ENCODE data around the gene DENR.
A peak's percentile ranks its signal among the peaks of the same experiment; 100 is the strongest.
"Not testable (repeated sequence)": the region's sequence is repeated elsewhere in the genome, so short reads cannot be mapped to it uniquely, and the experiment has no call there.

DENR gene, protein sequence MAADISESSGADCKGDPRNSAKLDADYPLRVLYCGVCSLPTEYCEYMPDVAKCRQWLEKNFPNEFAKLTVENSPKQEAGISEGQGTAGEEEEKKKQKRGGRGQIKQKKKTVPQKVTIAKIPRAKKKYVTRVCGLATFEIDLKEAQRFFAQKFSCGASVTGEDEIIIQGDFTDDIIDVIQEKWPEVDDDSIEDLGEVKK

DNA sequence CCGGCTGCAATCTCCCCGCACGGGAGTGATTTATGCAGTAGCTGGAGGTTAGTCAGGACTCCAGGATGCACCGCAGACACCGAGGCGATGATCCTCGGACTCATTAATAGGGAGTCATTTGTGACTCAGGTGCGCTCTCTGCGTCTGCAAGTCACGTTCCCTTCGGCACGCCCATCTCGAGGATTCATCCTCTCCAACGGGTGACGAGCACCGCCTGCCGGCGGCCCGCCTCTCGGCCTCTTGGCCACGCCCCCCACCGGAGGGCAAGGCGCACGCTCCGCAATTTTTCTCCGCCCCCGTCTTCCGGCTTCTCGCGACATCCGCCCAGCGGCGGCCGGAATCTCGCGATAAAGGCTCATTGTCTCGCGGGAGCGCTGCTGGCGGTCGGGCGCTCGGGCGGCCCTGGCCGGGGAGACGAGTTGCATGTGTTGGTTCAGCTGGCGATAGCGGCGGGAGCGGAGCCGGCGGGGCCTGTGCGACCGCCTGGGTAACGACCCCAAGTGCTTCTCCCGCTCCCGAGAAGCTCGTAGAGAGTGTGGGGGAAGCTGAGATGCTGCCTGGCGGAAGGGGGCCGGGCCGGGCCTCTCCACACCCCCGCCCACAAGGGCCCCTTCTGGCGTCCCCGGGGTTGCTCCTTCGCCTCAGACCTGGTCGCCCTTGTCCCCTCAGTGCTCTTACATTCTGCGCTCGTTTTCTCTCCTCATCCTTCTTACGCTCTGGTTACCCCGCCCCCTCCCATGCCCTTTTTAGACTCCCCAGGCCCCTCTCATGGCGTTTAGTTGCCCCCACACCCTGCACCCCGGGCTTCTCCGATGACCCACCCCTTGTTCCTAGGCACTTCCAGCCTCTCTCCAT lies at the start of gene DENR:
Gene DENR, plus strand, starts transcription at position 361 of the 855 bp plus-strand sequence. CDS start 878 bp downstream, outside the sequence.
- peak; percentile 90 for DNase-seq

DNA sequence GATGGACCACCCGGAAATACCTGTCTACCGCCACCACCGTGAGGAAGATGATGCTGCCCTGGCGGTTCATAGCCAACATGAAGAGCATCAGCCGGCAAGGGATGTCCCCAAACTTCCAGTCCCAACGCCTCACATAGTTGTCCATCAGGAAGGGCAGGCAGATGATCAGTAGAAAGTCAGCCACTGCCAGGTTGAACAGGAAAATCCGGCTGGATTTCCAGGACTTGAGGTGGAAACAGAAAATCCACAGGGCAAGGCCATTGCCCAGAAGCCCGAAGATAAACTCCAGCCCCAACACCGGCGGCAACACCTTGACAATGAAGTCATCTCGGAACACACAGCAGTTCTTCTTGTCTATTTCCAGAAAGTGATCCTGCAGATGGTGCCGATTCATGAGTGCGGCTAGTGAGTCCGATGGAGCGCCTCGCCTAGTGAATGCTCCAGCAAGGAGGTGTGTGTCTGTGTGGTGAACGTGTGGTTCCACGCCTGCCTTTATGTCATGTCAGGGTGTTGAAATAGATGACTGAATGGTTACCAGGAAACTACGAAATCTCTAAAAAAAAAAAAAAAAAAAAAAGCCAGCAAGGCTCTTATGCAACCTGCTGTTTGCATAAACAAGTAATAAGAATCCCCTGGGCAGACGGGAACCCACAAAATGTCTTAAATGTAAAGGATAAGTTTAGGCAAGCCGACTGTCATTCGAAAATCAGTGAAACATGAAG lies 49.6 kb upstream of the DENR start, which contains the start of gene HCAR2:
Gene HCAR2, minus strand, starts transcription at position 468 of the 722 bp plus-strand sequence. Its CDS starts 74 bp downstream, at position 394.
- DNase-seq = not testable (repeated sequence)

DNA sequence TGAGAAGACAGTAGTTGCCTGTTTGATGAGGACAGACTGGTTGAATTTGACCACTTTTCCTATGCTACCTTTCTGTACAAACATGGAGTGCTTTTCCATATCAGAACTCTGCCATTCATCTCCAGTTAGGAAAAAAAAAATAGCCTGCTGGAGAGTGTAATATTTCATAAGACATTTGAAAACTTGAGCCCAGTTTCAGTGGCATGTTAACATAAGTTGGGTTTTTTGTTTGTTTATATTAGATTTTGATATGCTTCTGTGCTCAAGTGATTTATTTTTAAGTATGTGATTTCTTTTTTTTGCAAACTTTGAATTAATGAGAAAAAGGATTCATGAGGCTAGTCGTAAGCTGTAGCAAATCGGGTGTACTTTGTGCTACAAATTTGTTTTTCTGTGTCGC lies 48.8 kb upstream of the DENR start:
- DNase-seq = not testable (repeated sequence)

DNA sequence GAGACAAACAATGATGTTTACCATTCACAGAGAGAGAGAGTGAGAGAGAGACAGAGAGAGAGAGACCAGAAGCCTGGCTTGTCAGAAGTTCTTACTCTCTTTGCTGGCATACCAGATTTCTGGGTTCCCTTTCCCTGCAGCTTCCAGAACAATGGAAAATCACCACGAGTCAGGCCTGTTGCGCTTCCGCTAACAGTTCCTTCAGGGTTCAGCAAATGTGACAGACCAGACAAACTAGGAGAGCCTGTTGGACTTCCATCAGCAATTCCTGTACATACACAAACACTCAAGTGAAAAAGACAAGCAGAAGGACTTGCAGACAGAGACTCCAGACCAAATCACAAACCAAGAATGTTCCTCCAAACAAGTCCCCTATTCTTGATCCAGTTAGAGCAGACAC lies 43.3 kb upstream of the DENR start:
- not testable (repeated sequence) for DNase-seq

DNA sequence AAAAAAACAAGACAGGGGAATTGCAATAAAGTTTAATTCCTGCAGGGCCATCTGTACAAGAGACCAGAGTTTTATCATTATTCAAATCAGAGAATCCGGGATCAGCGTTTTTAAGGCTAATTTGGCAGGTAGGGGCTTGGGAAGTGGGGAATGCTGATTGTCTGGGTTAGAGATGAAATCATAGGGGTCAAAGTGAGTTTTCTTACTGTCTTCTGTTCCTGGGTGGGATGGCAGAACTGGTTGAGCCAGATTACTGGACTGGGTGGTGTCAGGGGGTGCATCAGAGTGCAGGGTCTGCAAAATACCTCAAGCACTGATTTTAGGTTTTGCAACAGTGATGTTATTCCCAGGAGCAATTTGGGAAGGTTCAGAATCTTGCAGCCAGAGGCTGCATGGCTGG lies 42.3 kb upstream of the DENR start:
- DNase-seq = not testable (repeated sequence)

DNA sequence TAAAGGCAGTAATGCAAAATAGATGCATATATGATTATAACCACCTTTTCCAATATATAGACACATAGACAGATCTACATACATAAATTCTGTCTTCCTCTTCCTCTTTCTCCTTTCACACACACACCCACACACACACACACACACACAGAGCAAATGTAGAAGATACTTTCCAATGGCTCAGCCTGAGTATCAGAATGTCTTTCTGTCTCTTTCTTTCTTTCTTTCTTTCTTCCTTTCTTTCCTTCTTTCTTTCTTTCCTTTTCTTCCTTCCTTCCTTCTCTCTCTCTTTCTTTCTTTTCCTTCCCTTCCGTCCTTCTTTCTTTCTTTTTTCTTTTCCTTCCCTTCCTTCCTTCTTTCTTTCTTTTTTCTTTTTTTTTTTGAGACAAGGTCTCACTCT lies 41.4 kb upstream of the DENR start:
- not testable (repeated sequence) for DNase-seq

DNA sequence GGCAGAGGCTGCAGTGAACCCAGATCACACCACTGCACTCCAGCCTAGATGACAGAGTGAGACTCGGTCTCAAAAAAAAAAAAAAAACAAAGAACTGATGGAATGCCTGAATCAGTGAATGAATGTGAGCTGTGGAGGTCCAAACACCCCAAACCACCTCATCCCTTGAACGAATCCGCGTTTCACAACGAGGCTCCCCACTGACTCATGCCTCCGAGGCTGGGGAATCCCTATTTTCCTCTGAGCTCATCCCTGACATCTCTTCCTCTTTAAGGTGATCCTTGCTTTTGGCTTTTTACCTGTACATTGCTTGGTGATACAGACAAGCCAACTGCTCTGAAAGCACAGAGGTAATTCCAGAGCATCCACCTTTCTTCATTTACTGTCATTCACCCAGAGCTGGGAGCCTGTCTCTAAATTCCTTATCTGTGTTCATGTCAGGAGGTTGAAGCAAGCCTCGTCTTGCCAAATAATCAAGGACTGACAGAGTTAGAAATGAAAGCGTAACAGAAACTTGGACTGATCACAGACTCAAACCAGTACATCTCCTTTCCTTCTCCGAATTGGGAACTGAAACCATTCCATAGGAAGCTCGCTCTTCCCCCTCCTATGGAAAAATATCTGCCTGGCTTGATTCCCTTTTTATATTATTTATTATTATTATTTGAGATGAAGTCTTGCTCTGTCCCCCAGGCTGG lies 39.0 kb upstream of the DENR start:
- DNase-seq = not testable (repeated sequence)

DNA sequence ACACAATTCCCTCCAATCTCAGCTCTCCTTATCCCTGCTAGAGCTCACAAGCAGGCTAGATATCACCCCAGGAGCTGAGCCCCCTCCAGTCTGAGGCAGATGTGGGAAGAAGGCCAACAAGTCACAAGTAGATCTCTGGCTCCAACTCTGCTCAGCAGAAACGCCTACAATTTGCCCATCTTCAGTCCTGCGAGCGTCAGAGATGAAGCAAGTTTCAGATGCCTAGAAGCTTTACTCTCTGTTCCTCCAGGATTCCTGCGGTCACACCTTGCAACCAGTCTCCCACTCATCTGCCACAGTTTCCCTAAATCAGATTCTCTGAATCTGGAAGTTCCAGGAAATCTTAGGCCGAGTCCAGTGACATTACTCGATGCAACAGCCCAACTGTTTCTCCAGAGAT lies 37.4 kb upstream of the DENR start:
- DNase-seq = not testable (repeated sequence)

DNA sequence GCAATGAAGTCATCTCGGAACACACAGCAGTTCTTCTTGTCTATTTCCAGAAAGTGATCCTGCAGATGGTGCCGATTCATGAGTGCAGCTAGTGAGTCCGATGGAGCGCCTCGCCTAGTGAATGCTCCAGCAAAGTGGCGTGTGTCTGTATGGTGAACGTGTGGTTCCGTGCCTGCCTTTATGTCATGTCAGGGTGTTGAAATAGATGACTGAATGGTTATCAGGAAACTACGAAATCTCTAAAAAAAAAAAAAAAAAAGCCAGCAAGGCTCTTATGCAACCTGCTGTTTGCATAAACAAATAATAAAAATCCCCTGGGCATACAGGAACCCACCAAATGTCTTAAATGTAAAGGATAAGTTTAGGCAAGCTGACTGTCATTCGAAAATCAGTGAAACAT lies 36.0 kb upstream of the DENR start, which contains the start of gene HCAR3:
Gene HCAR3, minus strand, starts transcription at position 154 of the 400 bp plus-strand sequence. Its CDS starts 74 bp downstream, at position 80.
- peak; percentile 76 for DNase-seq

DNA sequence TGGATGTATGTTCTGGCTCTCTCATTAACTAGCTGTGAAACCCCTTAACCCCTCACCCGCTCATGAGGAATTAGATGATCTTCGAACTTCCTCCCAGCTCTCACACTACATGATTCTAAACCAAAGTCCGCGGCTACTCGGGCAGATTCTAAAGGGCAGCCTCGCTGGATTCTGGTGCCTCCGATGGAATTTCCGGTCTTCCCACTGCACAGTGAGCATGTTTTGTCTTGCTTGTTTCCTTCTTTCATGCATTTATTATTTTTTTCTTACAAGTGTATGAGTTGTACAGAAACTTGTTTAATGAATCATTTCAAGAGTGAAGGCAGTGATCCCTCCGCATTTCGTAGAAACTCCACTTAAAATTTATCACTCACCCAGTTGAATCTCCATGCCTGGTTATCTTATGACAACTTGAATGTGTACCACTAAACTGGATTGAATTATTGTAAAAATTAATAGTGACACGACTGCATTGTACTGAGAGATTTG lies 31.5 kb upstream of the DENR start:
- no peak for DNase-seq

DNA sequence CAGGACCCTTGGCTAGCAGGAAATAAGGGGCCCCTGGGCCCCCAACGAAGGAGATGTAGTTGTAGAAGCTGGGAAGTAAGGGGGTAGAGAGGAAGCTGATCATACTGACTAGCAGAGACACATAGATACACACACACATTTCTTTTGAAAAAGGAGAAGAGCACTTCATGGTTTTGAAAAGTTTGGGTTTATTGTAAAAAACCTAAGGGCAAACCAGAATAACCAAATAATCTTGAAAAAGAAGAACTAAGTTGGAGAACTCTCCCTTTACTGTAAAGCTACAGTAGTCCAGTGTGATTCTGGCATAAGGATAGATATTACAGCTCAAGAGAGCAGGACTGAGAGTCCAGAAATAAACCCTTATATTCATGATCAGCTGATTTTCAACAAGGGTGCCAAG lies 30.2 kb upstream of the DENR start:
- DNase-seq = no peak

DNA sequence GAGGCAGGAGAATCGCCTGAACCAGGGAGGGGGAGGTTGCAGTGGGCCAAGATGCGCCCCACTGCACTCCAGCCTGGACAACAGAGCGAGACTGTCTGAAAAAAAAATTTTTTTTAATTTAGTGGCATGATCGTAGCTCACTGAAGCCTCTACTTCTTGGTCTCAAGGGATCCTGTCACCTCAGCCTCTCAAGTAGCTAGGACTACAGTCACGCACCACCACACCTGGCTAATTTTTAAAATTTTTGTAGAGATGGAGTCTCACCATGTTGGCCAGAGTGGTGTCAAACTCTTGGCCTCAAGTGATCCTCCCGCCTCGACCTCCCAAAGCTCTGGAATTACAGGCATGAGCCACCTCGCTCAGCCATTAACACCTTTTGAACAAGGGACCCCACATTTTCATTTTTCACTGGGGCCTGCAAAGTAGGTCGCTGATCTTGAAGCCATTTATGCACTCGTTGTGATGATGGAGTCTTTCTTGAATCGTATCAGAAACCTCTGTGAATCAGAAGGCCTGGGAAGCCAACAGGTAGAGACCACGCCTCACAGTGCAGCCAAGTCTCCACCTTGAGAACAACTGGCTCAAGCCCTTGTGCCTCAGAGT lies 27.9 kb upstream of the DENR start:
- no peak for DNase-seq

DNA sequence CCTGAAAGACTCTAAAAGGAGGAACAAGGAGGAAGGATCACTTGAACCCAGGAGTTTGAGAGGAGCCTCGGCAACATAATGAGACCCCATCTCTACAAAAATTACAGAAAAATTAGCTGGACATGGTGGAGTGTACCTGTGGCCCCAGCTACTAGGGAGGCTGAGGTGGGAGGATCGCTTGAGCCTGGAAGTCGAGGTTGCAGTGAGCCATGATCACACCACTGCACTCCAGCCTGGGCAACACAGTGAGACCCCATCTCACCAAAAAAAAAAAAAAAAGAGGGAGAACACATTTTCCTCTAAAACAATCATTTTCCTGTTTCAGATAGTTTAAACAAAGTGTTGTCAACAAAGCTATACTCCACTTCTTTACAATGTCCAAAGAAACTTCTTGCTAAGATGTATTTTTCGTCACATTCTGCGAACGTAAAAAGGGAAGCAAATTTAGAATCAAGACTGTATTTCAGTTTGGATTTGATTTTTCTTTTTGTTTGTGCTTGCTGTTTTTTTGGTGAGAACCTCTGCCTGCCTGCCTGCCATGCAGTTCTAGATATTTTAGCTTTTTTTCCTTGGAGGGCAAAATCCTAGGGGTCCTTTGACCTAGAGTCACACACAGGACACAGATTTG lies 27.1 kb upstream of the DENR start:
- no peak for DNase-seq

DNA sequence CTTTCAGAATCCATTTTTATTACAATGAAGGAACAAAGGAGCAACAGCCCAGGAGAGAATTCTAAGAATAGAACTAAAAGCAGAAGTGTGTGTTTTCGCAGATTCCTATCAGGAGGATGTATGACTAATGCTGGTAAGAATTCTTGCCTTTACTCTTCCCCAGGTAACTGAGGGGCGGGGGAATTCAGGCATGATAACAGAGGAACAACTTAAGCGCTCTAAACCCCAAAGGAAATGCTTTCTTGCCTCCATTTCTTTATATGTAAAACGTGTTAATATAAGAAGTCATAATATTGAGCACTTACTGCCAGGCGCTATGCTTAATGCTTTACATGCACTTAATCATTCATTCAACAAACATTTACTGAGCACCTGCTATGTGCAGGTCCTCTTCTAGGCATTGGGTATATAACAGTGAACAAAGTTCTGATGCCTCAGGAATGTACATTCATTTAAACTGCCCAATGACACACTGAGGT lies 26.5 kb upstream of the DENR start:
- no peak for DNase-seq

DNA sequence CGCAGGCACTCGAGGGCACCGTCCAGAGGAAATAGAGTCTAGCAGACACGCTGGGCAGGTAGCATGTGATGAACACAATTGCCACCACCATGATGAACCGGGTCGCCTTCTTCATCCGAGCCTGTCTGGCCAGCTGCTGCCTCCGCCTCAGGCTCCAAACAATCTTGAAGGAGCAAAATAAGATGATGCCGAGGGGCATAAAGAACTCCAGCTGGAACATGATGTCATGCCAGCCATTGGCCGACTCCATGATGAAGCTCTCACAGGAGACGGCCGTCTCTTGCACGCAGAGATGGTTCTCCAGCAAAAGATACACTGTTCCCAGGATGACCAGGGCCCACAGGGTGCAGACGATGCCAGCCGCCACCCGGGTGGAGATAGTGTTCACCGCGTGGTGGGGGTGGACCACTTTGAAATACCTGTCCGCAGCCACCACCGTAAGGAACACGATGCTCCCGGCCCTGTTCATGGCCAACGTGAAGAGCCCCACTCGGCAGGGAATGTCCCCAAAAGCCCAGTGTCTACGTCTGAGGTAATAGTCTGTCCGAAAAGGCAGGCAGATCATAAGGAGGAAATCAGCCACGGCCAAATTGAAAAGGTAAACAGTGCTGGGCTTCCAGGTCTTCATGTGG lies 22.9 kb upstream of the DENR start:
- no peak for DNase-seq

DNA sequence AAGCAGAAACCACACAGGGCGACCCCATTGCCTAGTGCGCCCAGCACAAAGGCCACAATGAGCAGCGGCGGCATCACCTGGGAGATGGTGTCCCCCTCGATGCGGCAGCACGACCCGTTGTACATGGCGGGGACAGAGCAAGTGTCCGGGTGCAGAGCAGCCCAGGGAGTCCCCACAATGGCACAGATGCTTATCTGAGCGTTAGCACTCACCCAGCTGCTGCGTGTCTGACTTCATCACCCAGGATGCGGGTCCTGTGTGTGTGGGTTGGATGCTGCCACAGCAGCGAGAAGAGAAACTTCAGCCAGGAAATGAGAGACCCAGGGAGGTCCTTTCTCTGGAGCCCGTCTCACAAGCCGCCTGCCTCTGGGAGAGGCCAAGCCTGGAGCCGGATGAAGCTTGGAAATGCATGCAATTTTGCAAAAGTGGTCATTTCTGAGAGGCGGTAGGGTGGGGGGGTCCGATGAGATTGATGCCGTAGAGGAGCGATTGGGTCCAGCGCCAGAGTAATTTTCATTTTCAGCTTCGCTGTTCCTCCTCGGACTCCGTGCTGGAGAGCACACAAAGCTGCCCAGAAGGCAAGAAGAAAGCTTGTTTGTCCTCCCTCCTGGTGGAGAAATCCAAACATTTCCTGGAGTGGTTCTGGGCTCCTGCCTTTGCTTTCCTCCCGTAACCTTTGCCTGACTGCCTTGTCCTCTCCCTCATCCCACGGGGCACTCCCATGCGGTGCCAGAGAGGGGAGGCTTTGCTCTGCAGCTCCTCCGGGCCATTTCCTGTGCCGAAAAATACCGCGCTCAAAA lies 22.2 kb upstream of the DENR start, which contains the start of gene HCAR1:
Gene HCAR1, minus strand, starts transcription at position 630 of the 800 bp plus-strand sequence. Its CDS starts 505 bp downstream, at position 125.
- DNase-seq = no peak

DNA sequence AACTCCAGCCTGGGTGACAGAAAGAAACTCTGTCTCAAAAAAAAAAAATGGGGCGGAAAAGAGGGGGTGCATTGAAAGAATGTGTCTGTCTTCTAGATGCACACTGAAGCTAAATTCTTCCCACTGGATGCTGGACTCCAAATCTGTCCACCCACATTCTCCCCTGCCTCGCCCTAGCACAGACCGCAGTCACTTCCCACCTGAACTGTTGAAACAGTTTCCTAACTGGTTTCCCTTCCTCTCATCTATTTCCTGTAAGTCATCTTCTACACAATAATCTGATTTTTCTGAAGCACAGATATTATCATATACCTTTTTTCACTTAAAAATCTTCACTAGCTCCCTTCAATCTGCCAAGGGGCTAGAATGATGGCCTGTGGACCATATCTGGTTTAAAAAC lies 20.5 kb upstream of the DENR start:
- DNase-seq = no peak

DNA sequence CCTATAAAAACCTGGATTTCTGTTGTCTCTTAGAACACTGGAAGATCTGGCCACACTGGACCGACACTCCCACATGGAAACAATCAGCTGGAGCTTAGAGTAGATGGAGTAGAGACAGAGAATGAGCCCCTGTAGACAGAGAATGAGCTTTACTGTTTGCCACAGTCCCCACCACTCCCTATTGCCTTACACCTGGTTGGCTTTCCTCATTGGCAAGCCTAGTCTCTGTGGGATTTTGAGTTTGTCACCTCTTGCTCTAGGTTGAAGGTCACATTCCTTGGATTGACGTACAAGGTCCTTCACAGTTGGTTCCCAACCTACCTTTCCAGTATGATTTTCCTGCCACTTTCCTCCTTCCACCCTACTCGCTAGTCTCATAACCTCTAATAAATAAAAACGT lies 20.0 kb upstream of the DENR start:
- no peak for DNase-seq

DNA sequence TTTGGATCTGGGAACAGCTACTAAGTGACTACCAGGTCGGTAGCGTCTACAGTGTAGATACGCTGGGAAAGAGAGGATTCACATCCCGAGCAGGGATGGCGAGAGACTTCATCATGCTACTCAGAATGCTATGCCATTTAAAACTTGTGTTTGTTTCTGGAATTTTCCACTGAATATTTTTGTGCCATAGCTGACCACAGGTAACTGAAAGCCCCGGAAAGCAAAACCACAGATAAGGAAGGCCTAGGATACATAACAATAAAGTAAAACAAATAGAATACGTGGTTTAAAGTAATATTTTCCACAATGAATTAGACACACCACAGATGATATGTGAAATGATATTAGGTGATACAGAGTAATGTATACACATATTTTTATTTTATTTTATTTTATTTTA lies 14.1 kb upstream of the DENR start:
- no peak for DNase-seq

DNA sequence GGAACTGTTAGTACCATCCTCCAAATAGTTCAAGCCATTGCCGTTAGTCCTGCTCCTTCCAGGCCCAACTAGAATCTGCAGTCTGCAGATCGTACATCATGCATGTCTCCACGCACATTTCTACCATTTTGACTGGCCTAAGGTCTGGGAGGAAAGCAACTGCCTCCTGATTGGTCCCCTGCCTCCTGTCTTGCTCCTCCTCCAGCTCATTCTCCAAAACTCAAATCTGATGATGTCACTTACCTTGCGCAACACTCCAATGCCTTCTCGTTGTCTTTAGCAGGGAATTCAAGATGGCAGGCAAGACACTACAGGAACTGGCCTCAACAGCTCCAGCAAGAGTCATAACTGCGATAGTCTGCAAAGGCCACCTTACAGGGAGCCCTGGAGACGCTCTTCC lies 12.3 kb upstream of the DENR start:
- no peak for DNase-seq

Data from NCI-H1694 treated with DMSO at 0.1 percent for 48 hours (cell line).